ENCODE data around the gene ALDH1A3. TPM values are rescaled to one million over a fixed set of nuclear protein-coding genes. Genes with fewer than 3 reads are reported as not detected.

ALDH1A3 gene
- total RNA-seq, 1 donor from 2014 or later = 2.1 TPM

- no peak for DNase-seq (ENCODE audit: low spot score)
These were observed 72.3 kb downstream of the ALDH1A3 start for GRCh38 chr15:100951965-100952364.

GRCh38 chr15:100952566-100952965 is 72.9 kb downstream of the ALDH1A3 start:
- no peak for DNase-seq (ENCODE audit: low spot score)

- no peak for DNase-seq (ENCODE audit: low spot score)
These were observed 78.9 kb downstream of the ALDH1A3 start for GRCh38 chr15:100958326-100959065.

- no peak for DNase-seq (ENCODE audit: low spot score)
These were observed 79.7 kb downstream of the ALDH1A3 start for GRCh38 chr15:100959066-100960050.

Other genes with a start within 250 kb of the ALDH1A3 start
- gene LRRK1, start 39.5 kb downstream of the ALDH1A3 start, total RNA-seq = 15.7 TPM

Measured in mucosa of gallbladder (tissue), 1 donor.